GM18868 (cell line): ENCODE measurements around the gene IL16.

ENCODE experiments used
- ATAC-seq: cut with Tn5 transposase; IDR thresholded peaks from one replicate; pipeline ENCODE4 v1.9.1; 2021; ENCODE audit warnings: mild to moderate bottlenecking, moderate library complexity; ENCODE audit not compliant: unreplicated experiment

IL16 gene

DNA sequence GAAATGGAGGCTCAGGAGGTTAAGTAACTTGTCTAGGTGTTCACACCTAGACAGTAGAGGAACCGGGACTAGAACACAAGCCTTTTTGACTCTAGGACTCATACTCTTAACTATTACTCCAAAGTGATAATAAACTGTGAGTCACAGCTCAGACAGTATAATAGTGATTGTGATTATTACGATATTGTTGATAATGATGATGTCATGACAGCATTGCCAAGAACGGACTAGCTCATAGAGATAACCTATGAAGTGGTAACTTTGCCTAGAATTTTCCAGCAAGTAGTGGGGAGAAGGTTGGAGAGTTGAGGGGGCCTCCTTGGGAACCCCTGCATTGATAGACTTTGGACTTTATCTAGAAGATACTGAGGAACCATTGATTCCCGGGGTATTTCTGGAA is 93.2 kb downstream of the IL16 start:
- no peak for ATAC-seq

- ATAC-seq = peak; percentile 0
These were observed 95.3 kb downstream of the IL16 start for GRCh38 chr15:81291916-81292522.

DNA sequence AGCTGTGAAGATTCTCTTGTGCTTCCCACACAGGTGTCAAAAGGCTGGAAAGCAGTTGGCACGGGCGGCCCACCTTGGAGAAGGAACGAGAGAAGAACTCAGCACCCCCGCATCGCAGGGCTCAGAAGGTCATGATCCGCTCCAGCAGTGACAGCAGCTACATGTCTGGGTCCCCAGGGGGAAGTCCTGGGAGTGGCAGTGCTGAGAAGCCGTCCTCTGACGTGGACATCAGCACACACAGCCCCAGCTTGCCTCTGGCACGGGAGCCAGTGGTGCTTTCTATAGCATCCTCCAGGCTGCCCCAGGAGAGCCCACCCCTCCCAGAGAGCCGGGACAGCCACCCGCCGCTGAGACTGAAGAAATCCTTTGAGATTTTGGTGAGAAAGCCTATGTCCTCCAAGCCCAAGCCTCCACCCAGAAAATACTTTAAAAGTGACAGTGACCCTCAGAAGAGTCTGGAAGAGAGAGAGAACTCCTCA is 95.9 kb downstream of the IL16 start:
- ATAC-seq = peak; percentile 32

DNA sequence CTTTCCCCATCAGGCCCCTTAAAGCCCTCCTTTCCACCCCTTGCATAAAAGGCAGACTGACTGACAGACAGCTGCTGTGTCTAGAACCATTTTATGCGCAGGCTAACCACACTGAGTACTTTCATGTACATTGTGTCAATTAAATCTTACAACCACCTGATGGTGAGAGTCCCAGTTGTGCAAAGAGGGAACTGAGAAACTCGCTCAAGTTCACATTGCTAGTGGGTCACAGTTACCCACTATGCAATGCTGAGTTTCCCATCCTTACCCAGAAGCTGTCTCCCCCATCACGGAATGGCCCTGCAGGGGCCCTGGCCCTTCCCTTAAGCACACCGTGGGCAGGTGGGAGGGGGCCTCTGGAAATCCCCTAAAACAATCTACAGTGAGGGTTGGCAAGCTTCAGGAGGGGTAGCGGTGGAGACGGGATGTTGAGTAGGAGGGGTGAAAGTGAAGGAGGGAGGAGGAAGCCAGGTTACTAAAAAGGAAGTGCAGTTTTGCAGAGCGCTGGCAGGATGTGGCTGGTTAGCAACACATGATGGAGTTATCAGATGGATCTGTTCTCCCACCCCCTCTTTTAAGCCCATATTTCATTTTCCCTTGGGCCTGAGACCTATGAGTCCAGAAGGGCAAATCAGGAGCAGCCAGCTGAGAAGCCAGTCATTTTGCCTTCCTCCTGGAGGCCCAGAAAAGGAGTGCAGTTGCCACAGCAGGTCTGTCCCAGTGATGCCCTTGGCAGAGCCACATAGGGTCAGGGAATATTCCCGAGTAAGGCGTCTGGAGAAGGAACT is 97.2 kb downstream of the IL16 start:
- ATAC-seq = peak; percentile 73

DNA sequence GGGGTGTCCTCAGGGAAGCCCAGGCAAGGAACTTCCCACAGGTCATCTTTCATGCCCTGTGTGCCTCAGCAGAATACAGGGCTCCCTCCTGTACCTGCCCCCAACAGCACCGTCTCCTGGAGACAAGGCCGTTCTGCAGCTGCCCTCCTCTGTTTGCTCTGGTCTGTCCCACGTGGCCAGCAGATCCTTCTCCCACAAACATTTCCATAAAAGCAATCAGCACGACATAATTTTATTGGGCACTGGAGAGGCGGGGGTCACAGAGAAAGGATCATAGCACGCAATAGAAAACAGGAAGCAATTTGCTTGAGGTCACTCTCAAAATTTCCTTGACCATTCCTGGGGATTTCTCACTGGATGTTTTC is 97.8 kb downstream of the IL16 start:
- no peak for ATAC-seq

GRCh38 chr15:81295486-81296121 is 98.9 kb downstream of the IL16 start:
- no peak for ATAC-seq

- no peak for ATAC-seq
These were observed 99.5 kb downstream of the IL16 start for GRCh38 chr15:81296186-81296585.

DNA sequence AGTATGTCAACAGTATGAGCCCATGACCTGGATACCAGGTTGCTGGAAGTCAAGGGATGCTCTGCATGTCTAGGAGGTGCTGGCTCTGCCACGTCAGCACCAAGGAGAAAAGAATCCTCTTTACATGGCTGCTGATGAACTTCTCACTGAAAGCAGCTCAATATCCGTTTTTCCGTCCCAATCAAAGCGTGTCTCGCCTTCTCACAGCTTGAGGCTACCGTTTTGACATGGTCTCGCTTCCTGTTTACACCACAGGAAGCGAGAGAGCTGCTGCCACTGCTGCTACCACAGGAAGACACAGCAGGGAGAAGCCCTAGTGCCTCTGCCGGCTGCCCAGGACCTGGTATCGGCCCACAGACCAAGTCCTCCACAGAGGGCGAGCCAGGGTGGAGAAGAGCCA is 100.0 kb downstream of the IL16 start:
- peak; percentile 38 for ATAC-seq

DNA sequence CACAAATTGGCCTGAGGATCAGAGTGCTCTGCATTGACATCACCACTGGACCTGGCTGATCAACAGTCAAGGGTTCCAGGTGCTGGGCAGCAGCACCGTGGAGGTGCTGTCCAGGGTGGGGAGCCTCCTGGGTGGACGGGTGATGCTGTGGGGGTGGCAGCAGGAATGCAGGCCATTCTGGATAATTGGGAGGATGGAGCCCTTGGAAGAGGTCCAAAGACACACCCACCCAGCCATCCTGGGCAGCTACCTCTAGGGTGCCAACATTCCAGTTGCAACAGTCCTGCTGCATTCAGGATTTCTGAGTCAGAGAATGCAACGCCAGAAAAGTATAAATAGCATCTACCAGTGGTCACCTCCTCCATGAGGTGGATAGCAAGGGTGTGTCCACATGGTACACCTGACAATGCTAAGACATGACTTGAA is 100.5 kb downstream of the IL16 start:
- no peak for ATAC-seq

DNA sequence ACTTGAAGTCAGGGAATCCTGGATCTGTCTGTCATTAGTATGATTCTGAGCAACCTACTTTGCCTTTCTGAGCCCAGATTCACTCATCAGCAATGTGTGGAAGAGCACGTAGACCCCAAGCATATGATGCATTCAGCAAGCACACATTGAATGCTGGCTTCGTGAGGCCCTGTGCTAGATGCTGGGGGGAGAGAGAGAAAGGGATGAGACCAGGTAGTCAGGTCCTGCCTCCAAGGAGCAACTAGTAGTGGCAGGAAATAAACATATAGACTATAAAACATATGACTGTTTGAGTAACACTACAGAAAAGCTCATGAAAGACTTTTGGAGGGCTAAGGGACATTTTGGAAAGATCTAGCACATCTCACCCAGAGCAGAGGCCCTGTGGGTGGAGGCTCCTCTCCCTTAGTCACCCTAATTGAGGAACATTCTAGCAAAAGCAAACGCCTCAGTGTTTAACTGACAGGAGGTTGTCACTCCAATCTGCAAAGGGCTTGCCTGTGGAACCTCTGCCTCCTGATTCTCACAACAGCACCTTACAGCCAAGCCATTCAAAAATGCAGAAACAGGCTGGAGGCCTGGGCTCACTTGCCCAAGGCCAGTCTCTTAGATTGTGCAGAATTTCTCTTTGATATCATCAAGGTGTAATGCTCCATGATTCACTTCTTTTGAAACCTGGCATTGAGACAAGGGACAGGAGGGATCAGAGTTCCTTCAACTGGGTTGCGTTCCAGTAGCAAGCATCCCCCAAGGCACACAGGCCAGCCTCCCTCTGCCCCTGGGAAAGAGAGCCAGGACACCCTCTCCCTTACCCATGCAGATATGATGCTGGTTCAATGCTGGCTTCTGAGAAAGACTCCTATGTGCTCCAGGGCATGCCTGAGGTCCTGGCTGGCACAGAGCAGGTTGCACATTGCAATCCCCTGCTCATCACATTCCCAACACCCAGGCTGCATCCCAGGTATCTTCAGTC is 101.2 kb downstream of the IL16 start:
- ATAC-seq = no peak

- ATAC-seq = no peak
These were observed 101.9 kb downstream of the IL16 start for GRCh38 chr15:81298611-81299010.

GRCh38 chr15:81299156-81299555 is 102.5 kb downstream of the IL16 start:
- ATAC-seq = no peak

- ATAC-seq = no peak
These were observed 103.1 kb downstream of the IL16 start for GRCh38 chr15:81299630-81300273.

DNA sequence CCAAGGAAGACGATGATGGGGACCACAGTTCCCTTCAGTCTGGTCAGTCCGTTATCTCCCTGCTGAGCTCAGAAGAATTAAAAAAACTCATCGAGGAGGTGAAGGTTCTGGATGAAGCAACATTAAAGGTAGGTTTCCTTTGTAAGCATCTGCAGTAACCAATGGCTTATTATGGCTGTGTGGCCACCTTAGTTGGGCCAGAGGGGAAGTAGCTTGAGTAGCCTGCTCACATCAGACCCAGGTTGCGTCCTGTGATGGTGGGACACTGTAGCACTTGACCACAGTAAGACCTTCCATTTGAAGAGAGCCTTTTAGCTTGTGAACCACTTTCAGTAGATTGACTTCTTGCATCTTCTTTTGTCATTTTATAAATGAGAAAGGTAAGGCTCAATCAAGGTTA is 104.7 kb downstream of the IL16 start:
- ATAC-seq = no peak

DNA sequence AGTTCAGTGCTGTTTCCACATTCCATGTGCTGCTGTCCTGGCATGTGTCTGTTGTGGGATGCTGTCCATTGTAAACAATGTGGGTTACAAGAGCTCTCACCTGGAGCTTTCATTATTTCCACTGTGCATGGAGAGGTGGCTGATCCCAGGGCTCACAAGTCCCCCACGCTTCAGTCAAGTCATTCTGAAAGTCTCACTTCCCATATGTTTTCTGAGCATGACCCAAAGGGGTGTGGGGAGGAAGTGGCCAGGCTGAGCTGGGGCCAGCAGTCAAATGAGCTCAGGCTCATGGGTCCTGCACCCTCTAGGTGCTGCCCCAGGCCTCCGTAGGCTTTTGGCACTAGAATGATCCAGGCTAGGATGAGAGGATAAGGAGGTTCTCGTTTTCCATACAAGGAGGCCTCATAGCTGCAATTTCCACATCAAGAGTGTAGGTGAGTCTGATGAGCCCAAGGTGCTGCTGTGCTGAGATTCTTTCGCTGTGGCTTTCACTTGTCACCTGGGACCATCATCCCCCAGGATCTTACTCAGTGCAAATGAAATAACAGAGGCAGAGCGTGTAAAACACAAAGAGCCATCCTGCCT is 105.2 kb downstream of the IL16 start:
- ATAC-seq = peak; percentile 79

- ATAC-seq = peak; percentile 23
These were observed 106.0 kb downstream of the IL16 start for GRCh38 chr15:81302701-81303109.

GRCh38 chr15:81303244-81304225 is 106.9 kb downstream of the IL16 start:
- ATAC-seq = no peak

DNA sequence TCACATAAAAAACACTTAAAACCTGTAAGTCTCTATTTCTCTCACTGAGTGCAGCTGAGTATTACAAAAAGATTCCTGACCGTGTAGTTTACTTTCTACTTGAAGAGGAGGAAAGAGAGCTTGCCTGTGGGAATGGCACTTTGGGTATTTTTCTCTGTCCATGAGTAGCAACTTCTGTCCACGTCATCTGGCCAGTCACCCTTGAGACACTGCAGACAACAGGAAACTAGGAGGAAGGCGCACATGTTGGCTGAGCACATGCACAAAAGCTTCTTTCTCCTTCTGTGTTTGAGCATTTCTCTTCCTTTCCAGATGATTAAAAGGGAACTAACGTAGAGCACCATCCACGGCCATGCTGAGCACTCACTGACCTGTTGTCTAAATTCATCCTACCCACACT is 107.5 kb downstream of the IL16 start:
- ATAC-seq = no peak

GRCh38 chr15:81308260-81308659 is 111.6 kb downstream of the IL16 start:
- ATAC-seq = no peak
